Measurements from ENCODE around the gene CRTC2. TPM values are rescaled to one million over a fixed set of nuclear protein-coding genes. Genes with fewer than 3 reads are reported as not detected.

Gene CRTC2
- total RNA-seq, 4 donors from 2014 or later, result 17.4 to 43.7 (median 23.4) TPM

DNA sequence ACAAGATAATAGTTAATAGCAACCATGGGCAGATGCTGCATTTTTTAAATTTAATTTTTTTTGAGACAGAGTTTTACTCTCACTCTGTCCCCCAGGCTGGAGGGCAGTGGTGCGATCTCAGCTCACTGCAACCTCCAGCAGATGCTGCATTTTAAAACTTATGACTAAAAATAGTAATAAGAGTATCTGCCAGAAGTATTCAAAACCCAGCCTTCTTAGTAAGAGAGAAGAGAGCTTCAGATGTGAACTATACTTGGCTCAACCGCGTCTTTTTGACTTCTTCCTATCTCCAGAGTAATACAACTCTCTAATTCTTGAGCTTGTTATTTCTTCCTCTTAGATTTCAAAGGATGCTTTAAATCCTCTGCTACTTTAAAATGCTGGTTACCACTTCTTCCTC is 36.8 kb upstream of the CRTC2 start:
- no peak overlapping the region for H3K27ac ChIP-seq
- peaks cover 0 to 27% (median 18%) of the 10 kb centered on the region in 4 donors for H3K4me1 ChIP-seq
- TF ChIP-seq POLR2A (IDR thresholded peaks at IDR 0.05), result no peak
- no peak for TF ChIP-seq EP300 (IDR thresholded peaks at IDR 0.05)
- no peak for TF ChIP-seq CTCF (IDR thresholded peaks at IDR 0.05)
- no peaks in the 10 kb centered on the region for H3K9me3 ChIP-seq
- H3K4me3 ChIP-seq, result no peak overlapping the region
- WGBS, 2 donors, result 76 to 81% methylated on average over 3 of the region's 3 CpGs
- no peak for DNase-seq (ENCODE audit: low spot score in 2 of 2)
- peaks cover 0 to 49% (median 3%) of the 10 kb centered on the region in 3 donors for H3K36me3 ChIP-seq
- H3K27me3 ChIP-seq, result no peaks in the 10 kb centered on the region

DNA sequence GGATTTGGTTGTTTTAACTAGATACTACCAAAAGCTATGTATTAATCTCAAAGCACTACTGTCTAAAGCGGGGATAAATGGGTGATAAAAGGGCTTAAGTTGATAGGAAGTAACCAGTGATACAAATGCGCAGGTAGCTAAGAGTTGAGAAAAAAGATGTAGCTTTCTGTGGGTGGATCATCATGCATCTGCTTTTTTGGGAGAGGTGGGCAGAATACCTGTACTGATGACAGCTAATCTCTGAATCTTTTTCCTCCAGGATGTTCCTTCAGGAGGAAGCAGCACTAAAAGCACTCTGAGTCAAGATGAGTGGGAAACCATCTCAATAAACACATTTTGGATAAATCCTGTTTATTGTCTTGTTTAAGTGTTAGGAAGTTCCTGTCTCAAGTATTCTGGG is 33.4 kb upstream of the CRTC2 start:
- no peak for DNase-seq (ENCODE audit: low spot score in 2 of 2)
- Histone ChIP-seq H3K9me3 (no peaks in the 10 kb centered on the region), H3K36me3 (peaks cover 0 to 49% (median 3%) of the 10 kb centered on the region in 3 donors), H3K27me3 (no peaks in the 10 kb centered on the region), H3K4me3 (peak overlapping the region; percentile 75 to 90 (median 82)), H3K27ac (peak overlapping the region; percentile 93 to 98 (median 96)), H3K4me1 (peaks cover 0 to 38% (median 20%) of the 10 kb centered on the region in 4 donors)
- WGBS, 2 donors, result 88 to 96% methylated on average over 2 of the region's 2 CpGs
- TF ChIP-seq CTCF (IDR thresholded peaks at IDR 0.05) (no peak), POLR2A (IDR thresholded peaks at IDR 0.05) (no peak), EP300 (IDR thresholded peaks at IDR 0.05) (no peak)

DNA sequence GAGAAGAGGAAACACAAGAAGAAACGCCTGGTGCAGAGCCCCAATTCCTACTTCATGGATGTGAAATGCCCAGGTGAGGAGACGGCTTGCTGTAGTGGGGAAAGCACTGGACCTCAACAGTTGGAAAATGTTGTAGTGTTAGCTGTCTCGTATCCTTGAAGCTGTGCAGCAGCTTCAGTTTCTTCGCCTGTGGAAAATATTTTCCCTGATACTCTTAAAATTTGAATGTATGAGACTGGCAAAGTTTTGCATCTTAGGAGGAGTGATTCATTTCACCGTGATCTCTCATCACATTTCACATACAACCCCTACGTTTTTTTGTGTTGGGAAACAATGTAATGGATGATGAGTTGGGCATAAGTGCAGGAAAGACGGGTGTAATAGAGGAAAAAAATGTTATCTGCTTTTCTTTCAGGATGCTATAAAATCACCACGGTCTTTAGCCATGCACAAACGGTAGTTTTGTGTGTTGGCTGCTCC is 32.8 kb upstream of the CRTC2 start:
- Histone ChIP-seq H3K4me3 (peak overlapping the region; percentile 75 to 90 (median 82)), H3K27me3 (no peaks in the 10 kb centered on the region), H3K9me3 (no peaks in the 10 kb centered on the region), H3K36me3 (peaks cover 0 to 46% (median 3%) of the 10 kb centered on the region in 3 donors), H3K27ac (peak overlapping the region; percentile 93 to 98 (median 96)), H3K4me1 (peaks cover 0 to 43% (median 20%) of the 10 kb centered on the region in 4 donors)
- TF ChIP-seq EP300 (IDR thresholded peaks at IDR 0.05) (no peak), CTCF (IDR thresholded peaks at IDR 0.05) (no peak), POLR2A (IDR thresholded peaks at IDR 0.05) (no peak)
- WGBS, 2 donors, result 14 to 20% methylated on average over 9 of the region's 9 CpGs
- DNase-seq (ENCODE audit: low spot score in 2 of 2), result no peak

DNA sequence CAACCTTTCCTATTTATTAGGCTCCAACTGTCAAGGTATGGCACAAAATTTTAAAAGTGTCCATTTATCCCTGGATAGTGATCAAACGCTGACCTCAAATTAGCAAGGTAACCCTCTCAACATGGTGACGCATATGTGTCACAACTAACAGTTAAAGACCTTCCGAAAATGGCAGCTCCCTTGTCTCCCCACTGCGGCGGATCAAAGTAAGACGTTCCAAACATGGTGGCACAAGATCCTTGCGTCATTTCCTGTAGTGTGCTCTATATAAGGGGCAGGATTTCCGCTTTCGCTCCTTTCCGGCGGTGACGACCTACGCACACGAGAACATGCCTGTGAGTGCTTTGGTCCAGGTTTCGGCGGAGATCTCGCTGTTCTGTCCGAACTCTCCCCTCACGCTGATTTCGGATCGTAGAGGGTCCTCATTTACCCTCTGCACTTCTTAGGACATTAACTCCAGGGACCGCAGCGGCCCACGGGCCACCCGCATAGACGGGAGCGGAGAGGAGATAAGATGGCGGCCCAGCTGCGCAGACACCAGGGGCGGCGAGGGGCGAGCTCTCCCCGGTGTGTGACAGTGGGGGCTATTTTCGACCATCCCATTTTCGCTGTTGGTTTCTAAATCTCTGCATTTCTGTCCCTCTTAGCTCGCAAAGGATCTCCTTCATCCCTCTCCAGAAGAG is 32.2 kb upstream of the CRTC2 start, which contains the start of gene RPS27:
RPS27 (plus strand) TSS at position 295 of the 683 bp plus-strand sequence; CDS start at position 330, 35 bp downstream.
- peak; percentile 79 to 92 for DNase-seq (ENCODE audit: low spot score in 2 of 2)
- 1% methylated on average over 23 to 33 of the region's 36 CpGs for WGBS, 2 donors
- peak; percentile 97 to 98 for TF ChIP-seq POLR2A (IDR thresholded peaks at IDR 0.05)
- TF ChIP-seq EP300 (IDR thresholded peaks at IDR 0.05), result peak; percentile 92 to 100
- TF ChIP-seq CTCF (IDR thresholded peaks at IDR 0.05), result peak in 1 of 5 experiments; percentile 45
- H3K9me3 ChIP-seq, result no peaks in the 10 kb centered on the region
- peak within 1 kb of the TSS; percentile 93 to 98 (median 96) for H3K27ac ChIP-seq
- H3K36me3 ChIP-seq, result peaks cover 0 to 40% (median 3%) of the 10 kb centered on the region in 3 donors
- H3K4me1 ChIP-seq, result peaks cover 0 to 43% (median 20%) of the 10 kb centered on the region in 4 donors
- H3K27me3 ChIP-seq, result no peaks in the 10 kb centered on the region
- H3K4me3 ChIP-seq, result peak within 1 kb of the TSS; percentile 75 to 90 (median 82)

- peaks cover 0 to 25% (median 0%) of the 10 kb centered on the region in 3 donors for H3K36me3 ChIP-seq
- no peaks in the 10 kb centered on the region for H3K27me3 ChIP-seq
- H3K4me1 ChIP-seq, result peaks cover 0 to 48% (median 19%) of the 10 kb centered on the region in 4 donors
- H3K9me3 ChIP-seq, result no peaks in the 10 kb centered on the region
- peak overlapping the region in 2 of 4 donors; percentile 93 for H3K27ac ChIP-seq
- 84% methylated on average over 8 of the region's 8 CpGs for WGBS, 2 donors
- no peak overlapping the region for H3K4me3 ChIP-seq
- no peak for DNase-seq (ENCODE audit: low spot score in 2 of 2)
- TF ChIP-seq POLR2A (IDR thresholded peaks at IDR 0.05), result no peak
- no peak for TF ChIP-seq CTCF (IDR thresholded peaks at IDR 0.05)
- no peak for TF ChIP-seq EP300 (IDR thresholded peaks at IDR 0.05)
Measured at GRCh38 chr1:153987621-153988020, 29.2 kb upstream of the CRTC2 start.
